ENCODE results near the gene ZNF248. TPM values are rescaled to one million over a fixed set of nuclear protein-coding genes. Genes with fewer than 3 reads are reported as not detected.

ZNF248 gene
- total RNA-seq, 1 experiment from 2014 or later = 15.1 TPM

DNA sequence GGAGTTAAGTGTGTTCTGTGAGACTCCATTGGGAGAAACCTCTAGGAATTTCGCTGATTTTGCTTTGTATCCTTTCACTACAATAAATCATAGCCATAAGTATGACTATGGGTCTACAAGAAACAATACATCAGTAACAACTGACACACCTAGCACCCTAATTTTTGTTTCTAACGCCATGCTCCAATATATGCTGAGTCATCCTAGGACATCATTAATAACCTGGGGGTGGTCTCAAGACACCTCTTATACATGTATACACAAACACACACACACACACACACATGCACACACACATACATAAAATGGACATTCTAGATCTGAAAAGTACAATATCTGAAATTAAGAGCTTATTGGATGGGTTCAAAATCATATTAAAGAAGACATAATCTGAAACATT lies 18.2 kb downstream of the ZNF248 start:
- DNase-seq = no peak
- Histone ChIP-seq H3K27ac (no peak overlapping the region), H3F3A (ENCODE audit: insufficient read depth, low read depth) (no peaks in the 10 kb centered on the region), H3K9me2 (ENCODE audit: insufficient read depth) (no peaks in the 10 kb centered on the region), H3K4me1 (replicated peaks; ENCODE audit: insufficient read depth) (no peaks in the 10 kb centered on the region), H3K79me2 (ENCODE audit: low read depth) (no peaks in the 10 kb centered on the region), H3K27me3 (ENCODE audit: insufficient read depth, low read depth) (no peaks in the 10 kb centered on the region), H4K20me1 (ENCODE audit: insufficient read depth) (no peaks in the 10 kb centered on the region), H3K4me3 (no peak overlapping the region), H3K9me3 (ENCODE audit: insufficient read depth, low read depth) (no peaks in the 10 kb centered on the region), H3K4me2 (no peak overlapping the region), H3K36me3 (ENCODE audit: low read depth) (0 out of 2 replicates have a peak, but pooled peaks cover 2% of the 10 kb centered on the region), H2AFZ (no peak overlapping the region)
- intact Hi-C loops (cut with micrococcal nuclease; ENCODE audit: unreplicated experiment) = no loop called here
- ChIA-PET CTCF (no interaction called here), POLR2A (ENCODE audit: unreplicated experiment) (interaction anchor here (0.6 kb wide), 1 partner anchor 19 kb away, joined by 15 read pairs; no protein-coding TSS in a partner anchor)
- BruUV-seq (replicated peaks) = no TSS peak
- TF ChIP-seq, protein P1, sequence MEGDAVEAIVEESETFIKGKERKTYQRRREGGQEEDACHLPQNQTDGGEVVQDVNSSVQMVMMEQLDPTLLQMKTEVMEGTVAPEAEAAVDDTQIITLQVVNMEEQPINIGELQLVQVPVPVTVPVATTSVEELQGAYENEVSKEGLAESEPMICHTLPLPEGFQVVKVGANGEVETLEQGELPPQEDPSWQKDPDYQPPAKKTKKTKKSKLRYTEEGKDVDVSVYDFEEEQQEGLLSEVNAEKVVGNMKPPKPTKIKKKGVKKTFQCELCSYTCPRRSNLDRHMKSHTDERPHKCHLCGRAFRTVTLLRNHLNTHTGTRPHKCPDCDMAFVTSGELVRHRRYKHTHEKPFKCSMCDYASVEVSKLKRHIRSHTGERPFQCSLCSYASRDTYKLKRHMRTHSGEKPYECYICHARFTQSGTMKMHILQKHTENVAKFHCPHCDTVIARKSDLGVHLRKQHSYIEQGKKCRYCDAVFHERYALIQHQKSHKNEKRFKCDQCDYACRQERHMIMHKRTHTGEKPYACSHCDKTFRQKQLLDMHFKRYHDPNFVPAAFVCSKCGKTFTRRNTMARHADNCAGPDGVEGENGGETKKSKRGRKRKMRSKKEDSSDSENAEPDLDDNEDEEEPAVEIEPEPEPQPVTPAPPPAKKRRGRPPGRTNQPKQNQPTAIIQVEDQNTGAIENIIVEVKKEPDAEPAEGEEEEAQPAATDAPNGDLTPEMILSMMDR (conservative IDR thresholded peaks at IDR 0.05) = no peak
- no peak for TF ChIP-seq EZH2 (IDR thresholded peaks at IDR 0.05; ENCODE audit: low read depth)

DNA sequence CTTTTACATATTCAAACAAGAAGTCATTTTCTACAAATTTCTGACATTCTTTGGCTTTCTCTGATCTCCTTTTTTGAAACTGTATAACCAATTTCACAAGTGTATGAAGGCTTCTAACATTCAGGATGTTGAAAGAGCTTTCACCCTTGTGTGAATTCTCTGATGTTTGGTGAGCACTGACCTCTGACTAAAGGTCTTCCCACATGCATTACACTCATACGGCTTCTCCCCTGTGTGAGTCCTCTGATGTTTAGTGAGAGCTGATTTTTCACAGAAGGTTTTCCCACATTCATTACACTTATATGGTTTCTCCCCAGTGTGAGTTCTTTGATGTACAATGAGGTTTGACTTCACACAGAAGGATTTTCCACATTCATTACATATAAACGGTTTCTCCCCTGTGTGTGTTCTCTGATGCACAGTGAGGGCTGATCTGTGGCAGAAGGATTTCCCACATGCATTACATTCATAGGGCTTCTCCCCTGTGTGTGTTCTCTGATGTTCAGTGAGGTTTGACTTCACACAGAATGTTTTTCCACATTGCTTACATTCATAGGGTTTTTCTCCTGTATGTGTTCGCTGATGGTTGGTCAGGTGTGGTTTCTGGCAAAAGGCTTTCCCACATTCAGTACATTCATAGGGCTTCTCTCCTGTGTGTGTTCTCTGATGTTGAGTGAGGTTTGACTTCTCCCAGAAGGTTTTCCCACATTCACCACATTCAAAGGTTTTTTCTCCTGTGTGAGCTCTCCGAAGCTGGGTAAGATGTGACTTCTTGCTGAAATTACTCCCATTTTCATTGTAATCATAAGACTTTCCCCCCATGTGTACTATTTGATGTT lies 25.7 kb downstream of the ZNF248 start:
- H3K79me2 ChIP-seq (ENCODE audit: low read depth) = no peaks in the 10 kb centered on the region
- DNase-seq = no peak
- H3K4me1 ChIP-seq (replicated peaks; ENCODE audit: insufficient read depth) = no peaks in the 10 kb centered on the region
- H3K4me3 ChIP-seq = no peak overlapping the region
- H3K27me3 ChIP-seq (ENCODE audit: insufficient read depth, low read depth) = no peaks in the 10 kb centered on the region
- H2AFZ ChIP-seq = no peak overlapping the region
- H3K27ac ChIP-seq = no peak overlapping the region
- POLR2A ChIA-PET (ENCODE audit: unreplicated experiment) = no interaction called here
- H3K9me2 ChIP-seq (ENCODE audit: insufficient read depth) = no peaks in the 10 kb centered on the region
- no peaks in the 10 kb centered on the region for H3F3A ChIP-seq (ENCODE audit: insufficient read depth, low read depth)
- intact Hi-C loops (cut with micrococcal nuclease; ENCODE audit: unreplicated experiment) = no loop called here
- BruUV-seq (replicated peaks) = no TSS peak
- no peak overlapping the region for H3K4me2 ChIP-seq
- no peaks in the 10 kb centered on the region for H4K20me1 ChIP-seq (ENCODE audit: insufficient read depth)
- peaks cover 26% of the 10 kb centered on the region for H3K36me3 ChIP-seq (ENCODE audit: low read depth)
- TF ChIP-seq EZH2 (IDR thresholded peaks at IDR 0.05; ENCODE audit: low read depth) = no peak
- TF ChIP-seq, protein P1 (conservative IDR thresholded peaks at IDR 0.05) = no peak
- H3K9me3 ChIP-seq (ENCODE audit: insufficient read depth, low read depth) = peaks cover 17% of the 10 kb centered on the region
- CTCF ChIA-PET = no interaction called here

DNA sequence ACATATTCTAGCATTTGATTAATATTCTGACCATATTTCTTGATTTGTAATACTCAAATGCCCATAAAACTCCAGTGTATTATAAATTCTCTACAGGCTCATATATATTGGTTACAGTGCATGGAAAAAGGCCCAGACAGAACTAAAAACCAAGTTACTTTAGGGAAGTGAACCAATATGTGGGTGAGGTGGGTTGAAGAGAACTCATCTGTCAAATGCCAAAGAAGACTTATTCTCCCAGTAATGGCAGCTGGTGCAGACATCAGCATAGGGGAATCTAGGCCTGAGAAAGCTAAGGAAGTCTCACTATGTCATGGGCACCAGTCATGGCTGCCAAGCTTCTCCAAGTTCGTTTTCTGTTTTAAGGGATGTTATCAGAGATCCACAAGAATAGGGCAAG lies 30.6 kb downstream of the ZNF248 start:
- no TSS peak for BruUV-seq (replicated peaks)
- no peak overlapping the region for H3K4me2 ChIP-seq
- H3K27ac ChIP-seq = no peak overlapping the region
- H3K27me3 ChIP-seq (ENCODE audit: insufficient read depth, low read depth) = no peaks in the 10 kb centered on the region
- H3K79me2 ChIP-seq (ENCODE audit: low read depth) = no peaks in the 10 kb centered on the region
- TF ChIP-seq, protein P1 (conservative IDR thresholded peaks at IDR 0.05) = no peak
- no peak for TF ChIP-seq EZH2 (IDR thresholded peaks at IDR 0.05; ENCODE audit: low read depth)
- intact Hi-C loops (cut with micrococcal nuclease; ENCODE audit: unreplicated experiment) = no loop called here
- DNase-seq = no peak
- no peaks in the 10 kb centered on the region for H3F3A ChIP-seq (ENCODE audit: insufficient read depth, low read depth)
- H3K4me3 ChIP-seq = no peak overlapping the region
- no peaks in the 10 kb centered on the region for H3K9me2 ChIP-seq (ENCODE audit: insufficient read depth)
- no peak overlapping the region for H2AFZ ChIP-seq
- H3K36me3 ChIP-seq (ENCODE audit: low read depth) = peaks cover 5% of the 10 kb centered on the region; the same call in 1 of the 2 replicates
- ChIA-PET CTCF (no interaction called here), POLR2A (ENCODE audit: unreplicated experiment) (no interaction called here)
- H4K20me1 ChIP-seq (ENCODE audit: insufficient read depth) = no peaks in the 10 kb centered on the region
- peaks cover 12% of the 10 kb centered on the region; the same call in 1 of the 2 replicates for H3K9me3 ChIP-seq (ENCODE audit: insufficient read depth, low read depth)
- H3K4me1 ChIP-seq (replicated peaks; ENCODE audit: insufficient read depth) = no peaks in the 10 kb centered on the region

Measured in PC-9 (cell line).